Measurements from ENCODE around the gene H2AZ2.

DNA sequence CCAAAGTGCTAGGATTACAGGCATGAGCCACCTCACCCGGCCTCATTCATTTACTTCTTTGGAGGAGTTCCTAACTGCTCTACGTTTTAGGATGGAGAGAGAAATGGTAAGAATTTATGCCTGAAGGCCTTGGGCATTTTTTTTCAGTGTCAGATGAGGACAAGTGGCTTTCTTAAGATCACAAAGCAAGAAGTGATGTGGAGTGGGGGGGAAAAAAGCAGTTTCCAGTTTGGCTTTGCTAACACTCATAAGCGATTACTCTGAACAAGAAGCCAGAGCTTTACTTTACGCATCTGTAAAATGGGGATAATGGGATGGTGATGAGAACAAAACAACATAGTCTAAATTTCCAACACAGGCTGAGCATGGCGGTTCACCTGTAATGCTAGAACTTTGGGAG, 54.0 kb downstream of the H2AZ2 start:
- TF ChIP-seq, protein P1, sequence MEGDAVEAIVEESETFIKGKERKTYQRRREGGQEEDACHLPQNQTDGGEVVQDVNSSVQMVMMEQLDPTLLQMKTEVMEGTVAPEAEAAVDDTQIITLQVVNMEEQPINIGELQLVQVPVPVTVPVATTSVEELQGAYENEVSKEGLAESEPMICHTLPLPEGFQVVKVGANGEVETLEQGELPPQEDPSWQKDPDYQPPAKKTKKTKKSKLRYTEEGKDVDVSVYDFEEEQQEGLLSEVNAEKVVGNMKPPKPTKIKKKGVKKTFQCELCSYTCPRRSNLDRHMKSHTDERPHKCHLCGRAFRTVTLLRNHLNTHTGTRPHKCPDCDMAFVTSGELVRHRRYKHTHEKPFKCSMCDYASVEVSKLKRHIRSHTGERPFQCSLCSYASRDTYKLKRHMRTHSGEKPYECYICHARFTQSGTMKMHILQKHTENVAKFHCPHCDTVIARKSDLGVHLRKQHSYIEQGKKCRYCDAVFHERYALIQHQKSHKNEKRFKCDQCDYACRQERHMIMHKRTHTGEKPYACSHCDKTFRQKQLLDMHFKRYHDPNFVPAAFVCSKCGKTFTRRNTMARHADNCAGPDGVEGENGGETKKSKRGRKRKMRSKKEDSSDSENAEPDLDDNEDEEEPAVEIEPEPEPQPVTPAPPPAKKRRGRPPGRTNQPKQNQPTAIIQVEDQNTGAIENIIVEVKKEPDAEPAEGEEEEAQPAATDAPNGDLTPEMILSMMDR (IDR thresholded peaks at IDR 0.05) = no peak
- no peak for TF ChIP-seq EZH2 (IDR thresholded peaks at IDR 0.05; ENCODE audit: borderline replicate concordance, insufficient read depth, low read depth, low read length, poor library complexity, severe bottlenecking)

All from B cell (primary cell).